Kidney (tissue), 22 donors: ENCODE results near the gene EFHD1. TPM values are rescaled to one million over a fixed set of nuclear protein-coding genes. Genes with fewer than 3 reads are reported as not detected.

Experiments used
- DNase-seq, 5 donors: peaks; one replicate each; pipeline ENCODE4 v3.0.0-alpha.2; 2013 to 2020
- FAIRE-seq: peaks from 2 replicates; lab custom pipeline; 2012; peaks lifted over from hg19 to GRCh38; lab: Jason Lieb, UNC
- H3K27ac ChIP-seq, 2 donors: one replicate each; pipeline ENCODE4 v1.7.0; 2013; ENCODE audit warnings: low read depth in 2 of 2, low read length in 2 of 2, inconsistent platforms in 1 of 2
- H3K27me3 ChIP-seq: one replicate; pipeline ENCODE4 v1.7.1; 2013; ENCODE audit warnings: low read length, inconsistent platforms; ENCODE audit not compliant: control insufficient read depth, insufficient read depth
- H3K36me3 ChIP-seq, 3 donors: one replicate each; pipeline versions ENCODE4 v1.7.0 to v1.7.1; 2013; ENCODE audit warnings: low read length in 3 of 3, control low read depth in 1 of 3, inconsistent platforms in 1 of 3; ENCODE audit not compliant: insufficient read depth in 3 of 3, control insufficient read depth in 2 of 3
- H3K4me1 ChIP-seq, 3 donors: one replicate each; pipeline versions ENCODE4 v1.7.0 to v1.7.1; 2013; ENCODE audit warnings: low read length in 3 of 3, inconsistent platforms in 1 of 3, low read depth in 1 of 3; ENCODE audit not compliant: control insufficient read depth in 2 of 3, insufficient read depth in 2 of 3
- H3K4me3 ChIP-seq, 3 donors: one replicate each; pipeline versions ENCODE4 v1.7.0 to v1.8.1; 2013; ENCODE audit warnings: low read length in 3 of 3, control low read depth in 1 of 3, inconsistent platforms in 1 of 3
- H3K9ac ChIP-seq, 3 donors: one replicate each; pipeline versions ENCODE4 v1.7.0 to v1.7.1; 2013; ENCODE audit warnings: low read length in 3 of 3, control low read depth in 1 of 3, inconsistent platforms in 1 of 3
- H3K9me3 ChIP-seq, 3 donors: one replicate each; pipeline versions ENCODE4 v1.7.0 to v1.7.1; 2013; ENCODE audit warnings: low read length in 3 of 3, control low read depth in 1 of 3, inconsistent platforms in 1 of 3; ENCODE audit not compliant: control insufficient read depth in 2 of 3, insufficient read depth in 1 of 3
- CTCF ChIP-seq: IDR thresholded peaks from 3 replicates; pipeline ENCODE4 v1.5.1; 2012; ENCODE audit warnings: mild to moderate bottlenecking, moderate library complexity, borderline replicate concordance; ENCODE audit not compliant: insufficient read depth; ENCODE audit errors: extremely low read depth
- intact Hi-C: fragments of 100-400 bp; cut with DNase I; formaldehyde crosslinking; loops from one replicate; pipeline ENCODE4 v1.11.1; 2022
- long read RNA-seq, 10 donors: library from polyadenylated mRNA in 1 of 10; unstranded in 1 of 10; transcript quantifications; one replicate each; pipeline ENCODE4 v2.0.0 and lab custom pipeline, GENCODE V29; 2021 to 2026
- polyA plus RNA-seq: library from polyadenylated mRNA; stranded (reverse); fragments of 350-450 nt; fragmentation: Illumina TruSeq; extraction: RNeasy Lipid Tissue Mini Kit (QIAGEN cat#74804); gene quantifications from one replicate; pipeline ENCODE4 v1.2.3, GENCODE V29; 2014; ENCODE audit warnings: low read depth, low replicate concordance; ENCODE audit not compliant: insufficient read depth
- total RNA-seq: library from RNA; stranded (reverse); fragmentation: NEBNext Ultra II Directional; extraction: Animal tissue kit (Norgen Biotek cat#: 25700); gene quantifications from one replicate; pipeline ENCODE4 v1.2.1, GENCODE V29; 2021
- donor health status: control.
- donor health status: control.
- donor health status: control.
- donor health status: control.
- donor health status: control.
- donor health status: DM: yes; HTN: yes; CAD: no.
- donor health status: Normal renal cell carcinoma (clear cell type).

The EFHD1 gene, protein sequence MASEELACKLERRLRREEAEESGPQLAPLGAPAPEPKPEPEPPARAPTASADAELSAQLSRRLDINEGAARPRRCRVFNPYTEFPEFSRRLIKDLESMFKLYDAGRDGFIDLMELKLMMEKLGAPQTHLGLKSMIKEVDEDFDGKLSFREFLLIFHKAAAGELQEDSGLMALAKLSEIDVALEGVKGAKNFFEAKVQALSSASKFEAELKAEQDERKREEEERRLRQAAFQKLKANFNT
- total RNA-seq (129 TPM), polyA plus RNA-seq (280 TPM)
- long read RNA-seq, donor 1, transcript EFHD1-201 (4 exons, 2,259 nt): major isoform, 7 of 11 reads
- long read RNA-seq, donor 1, partial matches to known transcripts: 0 of 11 reads
- long read RNA-seq, donor 1, other reads (novel, unspliced or antisense): 0 of 11 reads
- long read RNA-seq, donor 2, transcript EFHD1-201 (4 exons, 2,259 nt): major isoform, 16 of 18 reads
- long read RNA-seq, donor 2, partial matches to known transcripts: 0 of 18 reads
- long read RNA-seq, donor 2, other reads (novel, unspliced or antisense): 0 of 18 reads
- long read RNA-seq, donor 3, transcript EFHD1-201 (4 exons, 2,259 nt): major isoform, 26 of 32 reads
- long read RNA-seq, donor 3, transcript EFHD1-204 (3 exons, 1,538 nt): minor isoform, 6 of 32 reads
- long read RNA-seq, donor 3, partial matches to known transcripts: 0 of 32 reads
- long read RNA-seq, donor 3, other reads (novel, unspliced or antisense): 0 of 32 reads
- long read RNA-seq, donor 4, transcript EFHD1-204 (3 exons, 1,538 nt): minor isoform, 12 of 37 reads
- long read RNA-seq, donor 4, transcript EFHD1-201 (4 exons, 2,259 nt): major isoform, 25 of 37 reads
- long read RNA-seq, donor 4, partial matches to known transcripts: 0 of 37 reads
- long read RNA-seq, donor 4, other reads (novel, unspliced or antisense): 0 of 37 reads
- long read RNA-seq, donor 5: 0 reads
- long read RNA-seq, donor 6, partial matches to known transcripts: 0 of 5 reads
- long read RNA-seq, donor 6, other reads (novel, unspliced or antisense): 0 of 5 reads
- long read RNA-seq, donor 7, transcript EFHD1-201 (4 exons, 2,259 nt): major isoform, 53 of 85 reads
- long read RNA-seq, donor 7, transcript EFHD1-204 (3 exons, 1,538 nt): minor isoform, 16 of 85 reads
- long read RNA-seq, donor 7, partial matches to known transcripts: 15 of 85 reads
- long read RNA-seq, donor 7, other reads (novel, unspliced or antisense): 1 of 85 reads
- long read RNA-seq, donor 8, transcript EFHD1-201 (4 exons, 2,259 nt): major isoform, 19 of 20 reads
- long read RNA-seq, donor 8, partial matches to known transcripts: 0 of 20 reads
- long read RNA-seq, donor 8, other reads (novel, unspliced or antisense): 0 of 20 reads
- long read RNA-seq, donor 9, transcript EFHD1-201 (4 exons, 2,259 nt): major isoform, 10 of 12 reads
- long read RNA-seq, donor 9, partial matches to known transcripts: 0 of 12 reads
- long read RNA-seq, donor 9, other reads (novel, unspliced or antisense): 0 of 12 reads
- long read RNA-seq, donor 10, transcript EFHD1-201 (4 exons, 2,259 nt): major isoform, 23 of 43 reads
- long read RNA-seq, donor 10, transcript EFHD1-204 (3 exons, 1,538 nt): minor isoform, 6 of 43 reads
- long read RNA-seq, donor 10, partial matches to known transcripts: 14 of 43 reads
- long read RNA-seq, donor 10, other reads (novel, unspliced or antisense): 0 of 43 reads

- Histone ChIP-seq H3K27ac (peak within 1 kb of the TSS; percentile 92), H3K36me3 (peaks cover 0 to 4% (median 0%) of the 10 kb centered on the region in 3 donors), H3K4me3 (peak within 1 kb of the TSS; percentile 36 to 72 (median 63)), H3K4me1 (peaks cover 0 to 14% (median 13%) of the 10 kb centered on the region in 3 donors), H3K9ac (peak within 1 kb of the TSS; percentile 36 to 76 (median 73)), H3K9me3 (no peaks in the 10 kb centered on the region), H3K27me3 (peaks cover 2% of the 10 kb centered on the region)
- DNase-seq (peak; percentile 85 to 96 (median 89)), FAIRE-seq (no peak)
- intact Hi-C loops: no loop called here
- no peak for TF ChIP-seq CTCF
These were observed at the start of gene EFHD1 for GRCh38 chr2:232633413-232634205. Gene EFHD1, plus strand, starts transcription at chr2:232633604. Its CDS starts 101 bp downstream, at chr2:232633705.

DNA sequence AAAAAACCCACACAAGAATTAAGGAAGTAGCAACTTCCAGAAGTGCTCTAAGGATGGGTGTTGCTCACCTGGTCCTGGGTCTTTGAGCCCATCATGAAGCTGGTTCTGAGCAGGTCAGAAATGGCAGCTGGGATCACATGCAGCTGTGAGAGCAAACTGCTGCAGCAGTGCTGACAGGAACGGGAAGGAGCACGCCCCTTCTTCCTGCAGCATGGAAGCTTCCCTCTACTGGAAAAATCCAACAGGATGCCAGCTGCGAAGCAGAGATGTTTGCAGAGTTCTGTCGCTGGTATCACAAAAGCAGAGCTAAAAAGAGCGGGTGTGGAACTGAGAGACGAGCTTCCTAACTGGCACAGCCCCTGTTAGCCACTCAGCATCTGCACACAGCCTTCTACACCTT lies 49.2 kb upstream of the EFHD1 start:
- intact Hi-C loops: no loop called here
- TF ChIP-seq CTCF: no peak
- no peaks in the 10 kb centered on the region for H3K27me3 ChIP-seq
- DNase-seq (no peak), FAIRE-seq (no peak)
- H3K27ac ChIP-seq: no peak overlapping the region
- peaks cover 0 to 19% (median 7%) of the 10 kb centered on the region in 3 donors for H3K4me1 ChIP-seq
- no peak overlapping the region for H3K4me3 ChIP-seq
- peaks cover 0 to 25% (median 6%) of the 10 kb centered on the region in 3 donors for H3K36me3 ChIP-seq
- no peak overlapping the region for H3K9ac ChIP-seq
- no peaks in the 10 kb centered on the region for H3K9me3 ChIP-seq
